WERI-Rb-1 (cell line): ENCODE measurements around the gene ZDHHC11.
A peak's percentile ranks its signal among the peaks of the same experiment; 100 is the strongest.
"Not testable (repeated sequence)": the region's sequence is repeated elsewhere in the genome, so short reads cannot be mapped to it uniquely, and the experiment has no call there.

Experiments
- DNase-seq: peaks from one replicate; pipeline ENCODE4 v3.0.0-alpha.2; 2020
- H3K27ac ChIP-seq: fragments of 250-450 bp; sonication (Bioruptor Pico); 2 replicates; pipeline ENCODE4 v1.5.1; 2020; ENCODE audit warnings: mild to moderate bottlenecking, moderate library complexity
- H3K27me3 ChIP-seq: fragments of 250-450 bp; sonication (Bioruptor Pico); 2 replicates; pipeline ENCODE4 v1.5.1; 2021; ENCODE audit warnings: mild to moderate bottlenecking, low read depth, moderate library complexity; ENCODE audit not compliant: insufficient read depth, severe bottlenecking
- H3K36me3 ChIP-seq: fragments of 250-450 bp; sonication (Bioruptor Pico); 2 replicates; pipeline ENCODE4 v1.5.1; 2020; ENCODE audit warnings: mild to moderate bottlenecking, moderate library complexity
- H3K4me3 ChIP-seq: 2 replicates; pipeline ENCODE4 v1.5.1; 2011; ENCODE audit warnings: low read depth, mild to moderate bottlenecking, control low read depth, low read length
- H3K9me3 ChIP-seq: fragments of 250-450 bp; sonication (Bioruptor Pico); 2 replicates; pipeline ENCODE4 v1.5.1; 2021; ENCODE audit warnings: mild to moderate bottlenecking, moderate library complexity; ENCODE audit not compliant: severe bottlenecking
- CTCF ChIP-seq: IDR thresholded peaks from 2 replicates; pipeline ENCODE4 v1.5.1; 2011; ENCODE audit warnings: low read depth, mild to moderate bottlenecking, control low read depth, inconsistent platforms, low read length

The ZDHHC11 gene

GRCh38 chr5:783881-784427 lies 66.8 kb downstream of the ZDHHC11 start:
- not testable (repeated sequence) for H3K9me3 ChIP-seq, H3K36me3 ChIP-seq, DNase-seq, H3K27ac ChIP-seq
- Histone ChIP-seq H3K27me3 (peaks cover 17% of the 10 kb centered on the region), H3K4me3 (peak overlapping the region; percentile 21; the same call in 1 of the 2 replicates)

- H3K36me3 ChIP-seq, DNase-seq, H3K4me3 ChIP-seq, H3K27ac ChIP-seq, H3K9me3 ChIP-seq: not testable (repeated sequence)
- peaks cover 13% of the 10 kb centered on the region for H3K27me3 ChIP-seq
Observed at GRCh38 chr5:783049-783802, 67.6 kb downstream of the ZDHHC11 start.

- not testable (repeated sequence) for H3K4me3 ChIP-seq, H3K27ac ChIP-seq, H3K36me3 ChIP-seq, H3K9me3 ChIP-seq, DNase-seq
- H3K27me3 ChIP-seq = peaks cover 19% of the 10 kb centered on the region
Observed at GRCh38 chr5:782356-782755, 68.4 kb downstream of the ZDHHC11 start.

GRCh38 chr5:780571-780970 lies 70.2 kb downstream of the ZDHHC11 start:
- H3K27me3 ChIP-seq = peaks cover 31% of the 10 kb centered on the region
- H3K27ac ChIP-seq, H3K9me3 ChIP-seq, H3K36me3 ChIP-seq, DNase-seq, H3K4me3 ChIP-seq: not testable (repeated sequence)

GRCh38 chr5:778967-779366 lies 71.8 kb downstream of the ZDHHC11 start:
- not testable (repeated sequence) for H3K36me3 ChIP-seq, H3K9me3 ChIP-seq, H3K4me3 ChIP-seq, H3K27ac ChIP-seq, DNase-seq
- H3K27me3 ChIP-seq = peaks cover 24% of the 10 kb centered on the region

- not testable (repeated sequence) for H3K27ac ChIP-seq, H3K9me3 ChIP-seq, H3K4me3 ChIP-seq, H3K36me3 ChIP-seq
- H3K27me3 ChIP-seq = peaks cover 22% of the 10 kb centered on the region
- peak; percentile 54 for DNase-seq
Observed at GRCh38 chr5:778421-778820, 72.4 kb downstream of the ZDHHC11 start.

- DNase-seq = no peak
Observed at GRCh38 chr5:777756-778161, 73.0 kb downstream of the ZDHHC11 start.

GRCh38 chr5:776862-777711 lies 73.7 kb downstream of the ZDHHC11 start:
- Histone ChIP-seq H3K4me3 (no peak overlapping the region), H3K36me3 (no peaks in the 10 kb centered on the region), H3K9me3 (peaks cover 8% of the 10 kb centered on the region), H3K27ac (no peak overlapping the region), H3K27me3 (peaks cover 22% of the 10 kb centered on the region)
- TF ChIP-seq CTCF = no peak
- no peak for DNase-seq

More at GRCh38 chr5:777756-778161, 73.0 kb downstream of the ZDHHC11 start:
- Histone ChIP-seq H3K27ac (no peak overlapping the region), H3K27me3 (peaks cover 22% of the 10 kb centered on the region), H3K4me3 (no peak overlapping the region), H3K36me3 (no peaks in the 10 kb centered on the region), H3K9me3 (peaks cover 8% of the 10 kb centered on the region)
- no peak for TF ChIP-seq CTCF
